ENCODE results near the gene ANKRD53.
"Not testable (repeated sequence)": the region's sequence is repeated elsewhere in the genome, so short reads cannot be mapped to it uniquely, and the experiment has no call there.

The ANKRD53 gene

DNA sequence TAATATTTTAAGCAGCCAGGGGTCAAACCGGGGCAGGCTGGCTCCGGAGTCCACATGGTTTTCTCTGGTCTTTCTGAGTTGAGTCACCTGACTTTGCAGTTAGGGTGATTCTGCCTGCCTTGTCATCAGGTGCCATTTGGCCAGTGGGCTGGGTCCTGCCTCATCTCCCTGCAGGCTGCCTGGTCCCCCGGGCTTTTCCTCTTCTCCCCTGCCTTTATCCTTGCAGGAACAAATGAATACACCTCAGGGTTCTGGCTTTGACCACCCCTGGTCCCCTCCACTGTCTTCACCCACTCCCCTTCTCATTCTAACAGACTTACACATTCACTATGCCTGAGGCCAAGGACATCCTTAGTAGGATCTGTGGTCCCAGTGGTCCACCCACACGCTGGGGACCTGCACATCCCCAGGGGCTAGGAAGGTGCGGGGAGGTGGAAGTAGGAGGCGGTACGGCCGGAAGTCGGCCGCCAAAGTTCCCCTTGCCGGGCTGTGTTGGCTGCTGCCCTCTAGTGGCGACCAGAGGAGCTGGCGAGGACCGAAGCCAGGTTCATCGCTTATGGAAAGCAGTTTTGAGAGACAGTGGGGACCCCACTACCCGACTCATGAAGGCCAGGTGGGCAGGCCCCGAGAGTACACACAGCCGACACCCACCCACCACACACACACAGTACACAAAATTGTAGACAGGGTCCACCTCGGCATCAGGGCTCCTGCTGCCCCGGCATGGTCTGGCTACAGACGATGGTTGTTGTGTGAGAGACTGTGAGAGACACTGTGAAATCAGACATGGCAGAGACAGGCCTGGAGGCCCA, 22.6 kb downstream of the ANKRD53 start:
- in situ Hi-C loops (cut with MboI; ENCODE audit: low pct_unique_long_range_greater_than_20kb, low sequenced_read_pairs) = no loop called here
- DNase-seq = peak; percentile 82

DNA sequence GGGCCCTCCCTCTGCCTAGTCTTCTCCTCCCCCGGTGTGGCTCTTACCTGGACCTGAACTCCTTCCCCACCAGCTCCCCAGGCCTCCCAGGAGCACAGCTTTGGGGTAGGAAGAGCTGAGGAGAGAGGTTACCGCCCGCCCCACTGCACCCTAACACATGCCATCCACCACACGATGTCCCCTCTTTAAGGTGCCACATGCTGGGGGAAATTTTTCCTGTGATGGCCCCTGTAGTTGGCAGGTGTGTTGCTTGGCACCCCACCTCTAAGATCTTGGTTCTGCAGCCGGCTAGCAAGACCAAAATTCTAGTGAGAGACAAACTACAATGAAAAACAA, 23.1 kb downstream of the ANKRD53 start:
- no peak for DNase-seq
- in situ Hi-C loops (cut with MboI; ENCODE audit: low pct_unique_long_range_greater_than_20kb, low sequenced_read_pairs) = no loop called here

- no peak for DNase-seq
- in situ Hi-C loops (cut with MboI; ENCODE audit: low pct_unique_long_range_greater_than_20kb, low sequenced_read_pairs) = no loop called here
Observed at GRCh38 chr2:71001981-71002570, 23.6 kb downstream of the ANKRD53 start.

DNA sequence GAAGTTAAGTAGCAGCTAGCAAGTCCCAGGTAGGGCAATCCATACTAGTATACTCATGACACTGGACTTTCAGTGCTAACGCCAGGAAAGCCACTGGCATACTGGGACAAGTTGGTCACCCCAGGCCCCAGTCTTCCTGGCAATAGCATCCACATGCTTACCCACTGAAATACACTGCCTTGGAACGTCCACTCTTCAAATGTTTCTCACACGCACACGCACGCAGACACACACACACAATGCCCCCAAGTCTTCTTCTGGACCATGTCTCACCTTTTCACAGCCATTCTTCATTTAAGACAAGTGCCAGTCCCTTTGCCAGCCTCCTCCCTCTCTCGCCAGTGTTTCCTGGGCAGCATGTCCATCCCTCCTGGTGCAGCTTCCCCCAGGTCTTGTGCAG, 25.0 kb downstream of the ANKRD53 start:
- DNase-seq = no peak
- in situ Hi-C loops (cut with MboI; ENCODE audit: low pct_unique_long_range_greater_than_20kb, low sequenced_read_pairs) = no loop called here

- in situ Hi-C loops (cut with MboI; ENCODE audit: low pct_unique_long_range_greater_than_20kb, low sequenced_read_pairs) = no loop called here
- no peak for DNase-seq
Observed at GRCh38 chr2:71003966-71004755, 25.7 kb downstream of the ANKRD53 start.

DNA sequence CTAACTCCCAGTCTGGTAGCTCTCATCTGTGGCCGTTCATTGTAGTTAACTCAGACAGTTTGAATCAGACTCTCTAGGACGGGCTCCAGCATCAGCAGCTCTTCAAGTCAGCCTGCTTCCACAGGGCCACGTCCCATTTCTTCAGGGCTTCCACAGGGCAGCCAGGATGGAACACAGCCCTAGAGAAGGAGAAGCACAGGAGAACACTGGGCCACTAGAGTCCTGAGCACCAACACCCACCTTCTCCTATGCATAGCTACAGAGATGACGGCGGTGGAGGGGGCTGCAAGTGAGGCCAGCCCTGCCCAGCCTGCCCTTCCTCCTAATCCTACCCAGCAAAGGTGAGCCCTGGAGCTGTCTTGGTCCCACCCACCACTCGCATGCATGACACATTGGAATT, 26.4 kb downstream of the ANKRD53 start:
- no peak for DNase-seq
- in situ Hi-C loops (cut with MboI; ENCODE audit: low pct_unique_long_range_greater_than_20kb, low sequenced_read_pairs) = no loop called here

DNA sequence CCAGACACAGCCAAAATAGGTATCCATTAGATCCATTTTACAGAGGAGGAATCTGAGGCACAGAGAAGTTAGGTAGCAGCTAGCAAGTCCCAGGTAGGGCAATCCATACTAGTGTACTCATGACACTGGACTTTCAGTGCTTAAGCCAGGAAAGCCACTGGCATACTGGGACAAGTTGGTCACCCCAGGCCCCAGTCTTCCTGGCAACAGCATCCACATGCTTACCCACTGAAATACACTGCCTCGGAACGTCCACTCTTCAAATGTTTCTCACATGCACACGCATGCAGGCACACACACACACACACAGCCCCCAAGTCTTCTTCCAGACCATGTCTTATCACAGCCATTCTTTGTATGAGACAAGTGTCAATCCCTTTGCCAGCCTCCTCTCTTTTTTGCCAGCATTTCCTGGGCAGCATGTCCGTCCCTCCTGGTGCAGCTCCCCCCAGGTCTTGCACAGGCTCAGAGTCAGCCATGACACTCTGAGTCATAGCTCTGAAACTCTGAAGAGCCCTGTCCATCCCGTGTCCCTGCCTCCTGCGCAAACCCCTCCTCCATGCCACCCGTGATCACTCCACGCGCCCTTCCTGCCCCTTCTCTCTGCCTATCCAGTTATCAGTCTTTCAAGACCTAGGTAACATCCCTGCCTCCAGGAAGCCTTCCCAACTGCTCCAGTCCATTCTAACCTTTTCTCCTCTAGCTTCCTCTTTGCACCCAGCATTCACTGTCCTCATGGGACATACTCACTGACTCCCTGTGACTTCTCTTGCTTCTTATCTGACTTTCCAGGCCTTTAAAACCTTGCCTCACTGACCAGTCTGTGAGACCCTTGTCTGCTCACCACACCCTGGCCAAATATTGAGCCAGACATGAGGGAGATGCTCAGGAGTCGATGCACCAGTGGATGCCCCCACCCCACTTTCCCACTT, 27.1 kb downstream of the ANKRD53 start:
- in situ Hi-C loops (cut with MboI; ENCODE audit: low pct_unique_long_range_greater_than_20kb, low sequenced_read_pairs) = no loop called here
- no peak for DNase-seq

- in situ Hi-C loops (cut with MboI; ENCODE audit: low pct_unique_long_range_greater_than_20kb, low sequenced_read_pairs) = no loop called here
- DNase-seq = no peak
Observed at GRCh38 chr2:71006323-71006722, 27.9 kb downstream of the ANKRD53 start.

GRCh38 chr2:71006955-71007799, 28.7 kb downstream of the ANKRD53 start:
- in situ Hi-C loops (cut with MboI; ENCODE audit: low pct_unique_long_range_greater_than_20kb, low sequenced_read_pairs) = no loop called here
- no peak for DNase-seq

DNA sequence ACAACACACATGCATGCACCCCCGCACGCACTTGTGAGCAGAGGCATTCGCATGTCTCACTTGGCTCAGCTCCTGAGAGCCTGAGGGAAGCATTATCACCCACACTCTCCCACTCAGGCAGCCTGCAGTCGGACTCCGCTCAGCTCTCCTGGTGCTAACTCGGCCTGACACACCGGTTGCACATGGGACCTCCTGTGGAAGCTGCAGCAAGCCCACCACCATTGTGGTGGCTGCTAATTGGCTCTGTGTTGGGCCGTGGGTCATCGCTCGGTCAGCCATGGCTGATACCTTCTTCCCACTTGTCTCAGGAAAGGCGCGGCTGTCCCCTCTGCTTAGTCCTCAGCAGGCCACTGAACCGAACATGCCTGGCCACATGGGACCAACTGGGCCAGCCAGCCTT, 29.9 kb downstream of the ANKRD53 start:
- in situ Hi-C loops (cut with MboI; ENCODE audit: low pct_unique_long_range_greater_than_20kb, low sequenced_read_pairs) = no loop called here
- DNase-seq = no peak

- DNase-seq; in situ Hi-C loops (cut with MboI; ENCODE audit: low pct_unique_long_range_greater_than_20kb, low sequenced_read_pairs): not testable (repeated sequence)
Observed at GRCh38 chr2:71011786-71012185, 33.4 kb downstream of the ANKRD53 start.

- DNase-seq = no peak
- in situ Hi-C loops (cut with MboI; ENCODE audit: low pct_unique_long_range_greater_than_20kb, low sequenced_read_pairs) = no loop called here
Observed at GRCh38 chr2:71018625-71019024, 40.2 kb downstream of the ANKRD53 start.

- DNase-seq; in situ Hi-C loops (cut with MboI; ENCODE audit: low pct_unique_long_range_greater_than_20kb, low sequenced_read_pairs): not testable (repeated sequence)
Observed at GRCh38 chr2:71019989-71020388, 41.6 kb downstream of the ANKRD53 start.

DNA sequence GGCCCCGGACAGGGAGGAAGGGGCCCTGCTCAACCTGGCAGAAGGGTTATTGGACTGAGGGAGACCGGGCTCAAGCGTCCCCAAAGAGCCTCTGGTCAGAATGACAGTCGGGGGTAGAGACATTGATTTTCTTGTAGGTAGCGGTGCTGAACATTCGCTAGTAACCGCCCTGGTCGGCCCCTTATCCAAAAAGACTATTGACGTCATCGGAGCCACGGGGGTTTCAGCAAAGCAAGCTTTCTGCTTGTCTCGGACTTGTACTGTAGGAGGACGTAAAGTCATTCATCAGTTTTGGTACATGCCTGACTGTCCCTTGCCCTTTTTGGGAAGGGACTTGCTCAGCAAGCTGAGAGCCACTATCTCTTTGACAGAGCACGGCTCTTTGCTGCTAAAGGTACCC, 43.0 kb downstream of the ANKRD53 start:
- in situ Hi-C loops (cut with MboI; ENCODE audit: low pct_unique_long_range_greater_than_20kb, low sequenced_read_pairs); DNase-seq: not testable (repeated sequence)

GRCh38 chr2:71023553-71024243, 45.3 kb downstream of the ANKRD53 start:
- in situ Hi-C loops (cut with MboI; ENCODE audit: low pct_unique_long_range_greater_than_20kb, low sequenced_read_pairs); DNase-seq: not testable (repeated sequence)
